HEK293 (cell line): Measurements from ENCODE around the gene LDLR.

Experiments
- CTCF ChIA-PET: fragments of 350-600 bp; formaldehyde crosslinking; extraction: SDS; loops from one replicate; lab custom pipeline; 2021; ENCODE audit warnings: antibody characterized with exemption; lab: Yijun Ruan, JAX
- POLR2A ChIA-PET: fragments of 300-600 bp; formaldehyde crosslinking; extraction: SDS; loops from one replicate; lab custom pipeline; 2020; ENCODE audit warnings: antibody characterized with exemption, inconsistent platforms; lab: Yijun Ruan, JAX
- H3K27ac ChIP-seq: fragments of 200-500 bp; sonication (Bioruptor generic); 2 replicates; pipeline ENCODE4 v1.5.1; 2014; ENCODE audit warnings: low read depth, low read length, control low read depth, inconsistent platforms; ENCODE audit errors: extremely low read depth
- H3K36me3 ChIP-seq, 2 experiments: fragments of 200-500 bp in 1 of 2; sonication (Bioruptor generic) in 1 of 2; 1 replicate in 1 of 2; 2 replicates in 1 of 2; pipeline ENCODE4 v1.5.1; 2014 to 2017; ENCODE audit warnings: inconsistent platforms in 2 of 2, low read length in 2 of 2; ENCODE audit not compliant: control insufficient read depth in 2 of 2, insufficient read depth in 1 of 2
- H3K4me1 ChIP-seq: fragments of 200-500 bp; sonication (Bioruptor generic); 2 replicates; pipeline ENCODE4 v1.5.1; 2014; ENCODE audit warnings: mild to moderate bottlenecking, low read length, inconsistent platforms; ENCODE audit not compliant: control insufficient read depth, insufficient read depth
- H3K4me3 ChIP-seq: 2 replicates; pipeline ENCODE4 v1.5.1; 2011; ENCODE audit warnings: low read depth, mild to moderate bottlenecking, control low read depth, low read length, moderate library complexity
- H3K9me3 ChIP-seq: fragments of 200-500 bp; sonication (Bioruptor generic); 2 replicates; pipeline ENCODE4 v1.5.1; 2014; ENCODE audit warnings: low read depth, low read length, inconsistent platforms; ENCODE audit not compliant: control insufficient read depth, insufficient read depth
- GFI1B ChIP-seq: fragments of 450-650 bp; formaldehyde crosslinking; IDR thresholded peaks from 2 replicates; pipeline ENCODE4 v1.5.1; 2016; ENCODE audit warnings: missing biosample characterization, missing genetic modification characterization
- HIC1 ChIP-seq: fragments of 450-650 bp; formaldehyde crosslinking; IDR thresholded peaks from 2 replicates; pipeline ENCODE4 v1.5.1; 2016; ENCODE audit warnings: missing biosample characterization, missing genetic modification characterization
- HOXD13 ChIP-seq: sonication (generic); formaldehyde crosslinking; IDR thresholded peaks from 2 replicates; pipeline ENCODE4 v1.8.0; 2022; ENCODE audit warnings: missing genetic modification reagents, borderline replicate concordance
- IKZF3 ChIP-seq: fragments of 450-650 bp; IDR thresholded peaks from 2 replicates; pipeline ENCODE4 v1.5.0; 2018; ENCODE audit warnings: missing biosample characterization, mild to moderate bottlenecking, missing genetic modification characterization, moderate library complexity
- KLF8 ChIP-seq: fragments of 450-650 bp; formaldehyde crosslinking; IDR thresholded peaks from 2 replicates; pipeline ENCODE4 v1.5.1; 2016; ENCODE audit warnings: missing biosample characterization, missing genetic modification characterization
- PRDM1 ChIP-seq: fragments of 450-650 bp; formaldehyde crosslinking; IDR thresholded peaks from 2 replicates; pipeline ENCODE4; 2016; ENCODE audit warnings: missing biosample characterization, missing genetic modification characterization
- PRDM10 ChIP-seq: fragments of 450-650 bp; formaldehyde crosslinking; IDR thresholded peaks from 2 replicates; pipeline ENCODE4 v1.5.1; 2016; ENCODE audit warnings: missing biosample characterization, missing genetic modification characterization
- SCRT2 ChIP-seq: fragments of 450-650 bp; formaldehyde crosslinking; IDR thresholded peaks from 2 replicates; pipeline ENCODE4 v1.5.1; 2016; ENCODE audit warnings: missing biosample characterization, missing genetic modification characterization
- SP3 ChIP-seq: fragments of 450-650 bp; formaldehyde crosslinking; IDR thresholded peaks from 2 replicates; pipeline ENCODE4 v1.5.1; 2016; ENCODE audit warnings: missing biosample characterization, missing genetic modification characterization
- TCF7L2 ChIP-seq: IDR thresholded peaks from 2 replicates; pipeline ENCODE4 v1.6.1; 2011; ENCODE audit warnings: low read depth, mild to moderate bottlenecking, inconsistent platforms, low read length, moderate library complexity, borderline replicate concordance
- ZNF202 ChIP-seq: fragments of 450-650 bp; formaldehyde crosslinking; IDR thresholded peaks from 2 replicates; pipeline ENCODE4 v1.5.1; 2016; ENCODE audit warnings: missing biosample characterization, missing genetic modification characterization, borderline replicate concordance
- ZNF221 ChIP-seq: fragments of 450-650 bp; formaldehyde crosslinking; IDR thresholded peaks from 2 replicates; pipeline ENCODE4 v1.5.1; 2017; ENCODE audit warnings: missing biosample characterization, missing genetic modification characterization, borderline replicate concordance
- ZNF223 ChIP-seq: fragments of 450-650 bp; formaldehyde crosslinking; IDR thresholded peaks from 2 replicates; pipeline ENCODE4 v1.5.1; 2016; ENCODE audit warnings: missing biosample characterization, missing genetic modification characterization
- ZNF239 ChIP-seq: fragments of 450-650 bp; formaldehyde crosslinking; IDR thresholded peaks from 2 replicates; pipeline ENCODE4 v1.5.1; 2016; ENCODE audit warnings: missing biosample characterization, missing genetic modification characterization
- ZNF302 ChIP-seq: fragments of 450-650 bp; formaldehyde crosslinking; IDR thresholded peaks from 2 replicates; pipeline ENCODE4 v1.5.1; 2016; ENCODE audit warnings: missing biosample characterization, missing genetic modification characterization, low read depth
- ZNF423 ChIP-seq: fragments of 450-650 bp; formaldehyde crosslinking; IDR thresholded peaks from 2 replicates; pipeline ENCODE4 v1.5.1; 2016; ENCODE audit warnings: missing biosample characterization, missing genetic modification characterization
- ZNF488 ChIP-seq: fragments of 450-650 bp; formaldehyde crosslinking; IDR thresholded peaks from 2 replicates; pipeline ENCODE4 v1.5.1; 2016; ENCODE audit warnings: missing biosample characterization, missing genetic modification characterization
- ZNF596 ChIP-seq: fragments of 450-650 bp; IDR thresholded peaks from 2 replicates; pipeline ENCODE4 v1.5.0; 2018; ENCODE audit warnings: missing biosample characterization, mild to moderate bottlenecking, missing genetic modification characterization, moderate library complexity
- ZNF621 ChIP-seq: fragments of 450-650 bp; formaldehyde crosslinking; IDR thresholded peaks from 2 replicates; pipeline ENCODE4 v1.5.1; 2017; ENCODE audit warnings: missing biosample characterization, missing genetic modification characterization
- ZNF629 ChIP-seq: fragments of 450-650 bp; formaldehyde crosslinking; IDR thresholded peaks from 2 replicates; pipeline ENCODE4 v1.5.1; 2017; ENCODE audit warnings: missing biosample characterization, missing genetic modification characterization
- ZNF692 ChIP-seq: fragments of 450-650 bp; formaldehyde crosslinking; IDR thresholded peaks from 2 replicates; pipeline ENCODE4 v1.5.1; 2016; ENCODE audit warnings: missing biosample characterization, missing genetic modification characterization
- ZNF704 ChIP-seq: fragments of 450-650 bp; formaldehyde crosslinking; IDR thresholded peaks from 2 replicates; pipeline ENCODE4 v1.5.1; 2016; ENCODE audit warnings: missing biosample characterization, missing genetic modification characterization
- ZNF785 ChIP-seq: fragments of 450-650 bp; formaldehyde crosslinking; IDR thresholded peaks from 2 replicates; pipeline ENCODE4 v1.5.1; 2016; ENCODE audit warnings: missing biosample characterization, missing genetic modification characterization
- ZXDB ChIP-seq: fragments of 450-650 bp; formaldehyde crosslinking; IDR thresholded peaks from 2 replicates; pipeline ENCODE4 v1.5.1; 2016; ENCODE audit warnings: missing biosample characterization, missing genetic modification characterization

LDLR gene

GRCh38 chr19:11090997-11091702 is 1.9 kb downstream of the LDLR start:
- Histone ChIP-seq H3K9me3 (no peaks in the 10 kb centered on the region), H3K27ac (peak overlapping the region; percentile 92), H3K4me1 (peaks cover 10% of the 10 kb centered on the region; the same call in 1 of the 2 replicates), H3K4me3 (peak overlapping the region; percentile 43), H3K36me3 (peaks cover 0 to 4% of the 10 kb centered on the region in 2 experiments; a peak in 1 of 3 replicates)
- TF ChIP-seq SP3 (tag by site-specific recombination) (no peak), ZNF596 (tag by site-specific recombination) (no peak), ZNF423 (tag by site-specific recombination) (0 out of 2 replicates have a peak, but pooled peaks have one; percentile 5), ZNF223 (tag by site-specific recombination) (no peak)
- CTCF ChIA-PET, result interaction anchor here (0.6 to 1.5 kb wide), 6 partner anchors 35 to 344 kb away, joined by 3 to 7 read pairs (median 5); partner anchors contain the start of gene PRKCSH
- POLR2A ChIA-PET, result interaction anchor here (0.6 to 1.4 kb wide), 2 partner anchors 55 to 56 kb away, joined by 4 read pairs; no protein-coding TSS in a partner anchor

- H3K4me3 ChIP-seq, result no peak overlapping the region; the same call in 1 of the 2 replicates
- peaks cover 10% of the 10 kb centered on the region; the same call in 1 of the 2 replicates for H3K4me1 ChIP-seq
- ChIA-PET CTCF (interaction anchor here (0.6 to 1.5 kb wide), 6 partner anchors 22 to 344 kb away, joined by 3 to 7 read pairs (median 5); partner anchors contain the start of gene PRKCSH), POLR2A (interaction anchor here (0.5 to 1.4 kb wide), 3 partner anchors 31 to 56 kb away, joined by 4 to 5 read pairs (median 4); no protein-coding TSS in a partner anchor)
- H3K36me3 ChIP-seq, result peaks cover 0 to 5% of the 10 kb centered on the region in 2 experiments; a peak in 1 of 3 replicates
- peak overlapping the region; percentile 92 for H3K27ac ChIP-seq
- no peaks in the 10 kb centered on the region for H3K9me3 ChIP-seq
- TF ChIP-seq ZNF629 (tag by site-specific recombination) (peak; percentile 64), TCF7L2 (no peak), ZNF785 (tag by site-specific recombination) (no peak), KLF8 (tag by site-specific recombination) (0 out of 2 replicates have a peak, but pooled peaks have one; percentile 21), ZNF221 (tag by site-specific recombination) (no peak), ZNF692 (tag by site-specific recombination) (peak; percentile 95), ZNF239 (tag by site-specific recombination) (no peak), PRDM1 (tag by site-specific recombination) (peak; percentile 74), GFI1B (tag by site-specific recombination) (0 out of 2 replicates have a peak, but pooled peaks have one; percentile 11), ZNF202 (no peak), ZXDB (tag by site-specific recombination) (peak; percentile 59; the same call in 1 of the 2 replicates), ZNF488 (tag by site-specific recombination) (no peak), IKZF3 (peak; percentile 86), ZNF621 (tag by site-specific recombination) (no peak), HIC1 (tag by site-specific recombination) (peak; percentile 52; the same call in 1 of the 2 replicates), SCRT2 (tag by site-specific recombination) (0 out of 2 replicates have a peak, but pooled peaks have one; percentile 36), PRDM10 (tag by site-specific recombination) (peak; percentile 65), ZNF302 (tag by site-specific recombination) (no peak), HOXD13 (CRISPR knock-in tag) (no peak), ZNF704 (no peak)
These were observed 2.5 kb downstream of the LDLR start for GRCh38 chr19:11091703-11092153.
